ENCODE measurements around the gene ARHGAP8.

The ARHGAP8 gene

DNA sequence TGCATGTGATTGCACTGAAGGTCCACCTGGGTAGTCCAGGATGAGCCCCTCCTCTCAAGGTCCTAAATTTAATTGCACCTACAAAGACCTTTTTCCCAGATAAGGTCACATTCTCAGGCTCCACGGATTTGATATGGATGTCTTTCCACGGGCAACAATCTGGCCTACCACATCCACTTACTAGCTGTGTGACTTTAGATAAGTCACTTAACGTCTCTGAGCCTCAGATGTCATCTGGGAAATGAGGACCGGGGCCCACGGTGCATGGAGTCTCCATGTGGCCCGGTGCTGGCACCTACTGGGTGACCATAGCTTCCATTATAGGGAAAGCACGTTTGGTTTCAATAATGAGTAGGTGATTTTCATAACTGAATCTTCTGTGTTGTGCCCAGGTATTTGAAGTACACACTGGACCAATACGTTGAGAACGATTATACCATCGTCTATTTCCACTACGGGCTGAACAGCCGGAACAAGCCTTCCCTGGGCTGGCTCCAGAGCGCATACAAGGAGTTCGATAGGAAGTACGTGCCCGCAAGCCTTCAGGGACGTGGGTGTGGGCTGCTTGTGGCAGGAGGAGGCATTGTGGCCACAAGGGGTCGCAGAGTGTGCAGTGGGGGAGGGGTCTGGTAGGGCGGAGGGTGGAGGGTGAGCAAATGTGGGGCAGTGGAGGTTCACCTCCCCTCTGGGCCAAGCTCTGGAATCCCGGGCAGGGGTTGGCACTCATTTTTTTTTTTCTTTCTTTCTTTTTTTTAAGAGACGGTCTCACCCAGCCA is 55.7 kb downstream of the ARHGAP8 start:
- DNase-seq: peak; percentile 9

DNA sequence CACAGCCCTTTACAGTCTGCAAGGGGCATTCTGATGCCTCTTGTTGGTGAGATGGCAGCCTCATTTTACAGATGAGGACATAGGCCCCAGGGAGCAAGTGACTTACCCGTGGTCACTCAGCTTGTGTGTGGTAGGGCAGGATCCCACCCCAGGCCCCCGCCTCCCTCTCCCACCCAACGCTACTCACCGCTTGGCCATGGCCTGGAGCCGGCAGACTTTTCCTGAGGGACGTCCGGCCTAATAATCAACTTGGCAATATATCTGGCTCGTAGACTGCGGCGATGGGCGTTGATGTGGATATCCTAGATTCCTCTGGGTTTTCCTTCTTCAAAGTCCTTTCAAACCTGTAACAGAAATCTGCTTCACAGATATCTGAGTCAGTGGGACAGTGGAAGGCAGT is 57.1 kb downstream of the ARHGAP8 start:
- no peak for DNase-seq

DNA sequence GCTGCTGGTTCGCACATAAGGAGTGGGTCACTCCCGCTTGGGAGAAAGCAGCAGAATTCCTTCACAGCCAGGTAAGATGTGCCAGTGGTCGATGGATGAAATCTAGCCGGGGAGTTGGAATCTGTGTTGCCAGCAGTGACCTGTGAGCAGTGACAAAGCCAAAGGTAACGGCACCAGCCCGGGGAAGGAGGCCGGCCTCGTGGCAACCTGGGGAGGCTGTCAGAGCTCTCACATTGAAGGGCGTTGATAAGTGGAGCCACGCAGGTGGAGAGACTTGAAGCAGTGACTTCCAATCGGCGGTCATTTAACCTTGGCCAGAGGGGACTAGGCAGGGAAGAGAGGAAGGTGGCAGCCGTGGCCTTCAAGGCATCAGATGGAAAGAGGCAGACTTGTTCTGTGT is 58.8 kb downstream of the ARHGAP8 start:
- DNase-seq: no peak

DNA sequence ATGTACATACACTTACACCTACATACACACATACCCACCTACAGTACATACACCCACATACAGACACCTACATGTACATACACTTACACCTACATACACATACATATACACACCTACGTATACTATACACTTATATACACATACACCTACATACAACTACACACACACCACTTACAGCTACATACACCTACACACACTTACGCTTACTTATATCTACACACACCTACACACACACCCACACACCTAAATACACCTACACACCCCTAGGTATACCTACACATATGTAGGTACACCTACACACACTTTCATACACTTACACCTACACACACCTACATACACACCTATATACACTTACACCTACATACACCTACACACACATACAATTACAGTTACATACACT is 61.0 kb downstream of the ARHGAP8 start:
- no peak for DNase-seq

- no peak for DNase-seq
Measured at GRCh38 chr22:44814266-44815098, 62.1 kb downstream of the ARHGAP8 start.

DNA sequence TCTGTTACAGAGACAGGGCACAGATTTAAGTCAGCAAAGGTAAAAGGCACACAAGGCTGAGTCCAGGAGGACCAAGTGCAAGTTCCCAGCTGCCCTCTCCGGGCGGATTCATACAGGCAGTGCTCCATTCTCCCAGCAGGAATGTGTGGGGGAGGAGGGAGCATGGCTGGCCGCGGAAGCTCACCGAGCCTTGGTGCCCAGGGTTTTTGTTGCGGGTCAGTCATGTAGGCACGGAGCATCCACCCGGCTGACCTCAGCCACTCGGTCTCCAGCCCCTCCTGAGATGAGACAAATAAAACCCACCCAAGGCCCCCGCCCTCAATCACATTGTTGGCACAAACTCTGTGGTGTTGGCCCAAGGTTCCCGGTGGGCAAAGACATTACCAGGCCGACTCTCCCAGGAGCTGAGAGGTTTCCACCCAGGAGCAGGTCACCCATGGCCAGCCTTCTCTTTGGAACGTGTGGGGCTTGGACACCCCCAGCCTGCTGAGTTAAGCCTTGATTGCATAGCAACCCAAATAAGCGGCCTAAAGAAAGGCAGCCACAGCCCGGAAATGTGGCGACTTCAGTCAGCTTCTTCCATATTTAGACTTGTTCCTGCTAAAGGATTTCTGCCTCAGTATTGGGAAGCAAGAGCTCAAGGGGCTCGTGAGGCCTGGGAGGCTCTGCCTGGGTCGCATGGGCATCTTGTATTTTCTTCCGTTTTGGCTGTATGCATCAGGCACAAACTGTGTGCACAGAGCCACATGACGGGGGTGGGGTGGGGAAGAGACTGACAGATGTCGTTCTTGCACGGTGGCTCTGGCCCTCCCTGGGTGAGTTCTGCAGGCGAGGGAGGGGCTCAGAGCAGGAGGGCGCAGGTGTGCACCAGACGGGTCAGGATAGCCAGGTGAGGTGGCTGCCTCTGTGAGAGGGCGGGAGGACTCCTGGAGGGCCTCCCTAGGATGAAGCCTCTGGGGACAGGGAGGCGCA is 63.0 kb downstream of the ARHGAP8 start:
- no peak for DNase-seq

- DNase-seq: no peak
Measured at GRCh38 chr22:44816141-44816540, 63.8 kb downstream of the ARHGAP8 start.

DNA sequence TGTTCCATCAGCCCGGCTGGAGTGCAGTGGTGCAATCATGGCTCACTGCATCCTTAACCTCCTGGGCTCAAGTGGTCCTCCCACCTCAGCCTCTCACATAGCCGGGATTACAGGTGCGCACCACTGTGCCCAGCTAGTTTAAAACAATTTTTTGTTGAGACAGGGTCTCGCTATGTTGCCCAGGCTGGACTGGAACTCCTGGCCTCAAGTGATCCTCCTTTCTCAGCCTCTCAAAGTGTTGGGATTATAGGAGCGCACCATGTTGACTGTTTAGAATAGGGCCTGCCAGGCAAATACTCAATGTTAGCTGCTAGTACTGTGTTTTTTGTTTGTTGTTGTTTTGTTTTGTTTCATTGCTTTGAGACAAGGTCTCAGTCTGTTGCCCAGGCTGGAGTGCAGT is 66.4 kb downstream of the ARHGAP8 start:
- no peak for DNase-seq

- no peak for DNase-seq
Measured at GRCh38 chr22:44819966-44820631, 67.7 kb downstream of the ARHGAP8 start.

GRCh38 chr22:44821741-44822475 is 69.5 kb downstream of the ARHGAP8 start:
- no peak for DNase-seq

DNA sequence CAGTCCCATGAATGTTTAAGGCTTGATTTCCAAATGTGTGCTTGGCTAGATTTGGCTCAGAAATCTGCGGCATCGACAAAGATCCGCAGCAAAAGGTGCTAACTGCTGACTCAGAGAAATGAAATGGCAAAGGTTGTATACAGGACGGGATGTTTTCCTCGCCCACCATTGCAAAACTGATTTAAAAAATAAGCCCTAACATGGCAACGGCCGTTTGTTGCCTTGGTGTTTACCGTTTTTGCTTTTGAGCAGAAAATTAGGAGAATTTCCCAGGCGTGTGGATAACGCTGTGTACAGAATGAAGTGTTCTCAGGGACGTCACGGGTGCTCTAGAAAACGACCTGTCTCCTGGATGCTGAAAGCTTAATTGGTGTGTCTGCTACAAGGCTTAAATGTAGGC is 70.2 kb downstream of the ARHGAP8 start:
- DNase-seq: no peak

DNA sequence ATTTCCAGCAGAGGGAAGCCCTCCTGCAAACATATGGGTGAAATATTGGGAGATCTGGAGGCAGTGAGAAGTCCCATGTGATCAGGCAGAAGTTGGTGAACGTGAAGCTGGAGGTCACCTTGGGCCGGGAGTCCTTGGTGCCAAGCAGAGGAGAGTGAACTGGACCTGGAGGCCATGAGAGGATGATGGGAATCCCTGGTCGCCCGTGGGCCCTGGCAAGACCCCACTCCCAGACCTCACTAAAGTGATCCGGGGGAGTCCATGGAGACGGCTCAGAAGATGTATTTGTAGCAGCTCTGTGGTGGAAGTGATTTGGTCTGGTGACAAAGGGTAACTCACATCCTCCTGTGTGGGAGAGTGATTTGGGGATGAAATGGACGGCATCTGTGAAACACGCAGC is 71.0 kb downstream of the ARHGAP8 start:
- no peak for DNase-seq

- DNase-seq: no peak
Measured at GRCh38 chr22:44823806-44824205, 71.4 kb downstream of the ARHGAP8 start.

DNA sequence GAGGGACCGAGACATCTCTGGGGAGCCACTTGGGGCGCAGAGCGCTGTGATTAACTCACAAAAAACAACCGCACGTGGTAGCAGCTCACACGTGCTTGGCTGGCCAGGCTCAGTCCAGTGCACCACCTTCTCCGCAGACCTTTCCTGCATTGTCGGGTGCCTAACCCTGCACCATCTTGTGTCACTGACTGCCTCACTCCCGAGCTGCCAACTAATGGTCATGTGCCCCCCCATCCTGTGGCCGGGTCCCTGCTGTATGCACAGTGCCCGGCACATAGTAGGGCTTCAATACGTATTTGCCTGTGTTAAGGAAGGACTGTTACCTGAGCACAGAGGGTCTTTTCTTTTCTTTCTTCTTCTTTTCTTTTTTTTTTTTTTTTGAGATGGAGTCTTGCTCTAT is 71.9 kb downstream of the ARHGAP8 start:
- DNase-seq: no peak

- DNase-seq: no peak
Measured at GRCh38 chr22:44825310-44826150, 73.2 kb downstream of the ARHGAP8 start.

DNA sequence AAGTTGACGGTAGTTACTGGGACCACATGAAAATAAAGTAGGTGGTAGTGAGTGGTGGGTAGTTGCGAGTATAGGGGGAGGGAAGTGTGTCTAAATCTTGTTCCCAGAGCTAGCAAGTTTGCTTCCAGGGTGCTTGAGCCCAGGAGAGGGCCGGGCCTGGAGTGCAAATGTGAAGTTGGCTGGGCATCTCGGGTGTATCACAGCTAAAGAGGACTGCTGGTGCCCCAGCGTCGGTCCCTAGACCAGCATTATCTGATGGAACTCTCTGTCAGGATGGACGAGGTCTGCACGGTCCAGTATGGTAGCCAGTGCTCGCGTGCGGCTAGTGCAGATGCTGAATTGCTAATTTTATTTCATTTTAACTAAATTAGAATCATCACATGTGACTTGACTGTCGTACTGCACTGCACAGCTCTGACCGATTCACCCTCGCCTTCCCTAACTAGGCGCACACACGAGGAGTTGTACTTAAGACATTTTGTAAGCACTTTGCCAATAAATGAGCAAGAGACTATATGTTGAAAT is 75.4 kb downstream of the ARHGAP8 start:
- no peak for DNase-seq

- peak; percentile 41 for DNase-seq
Measured at GRCh38 chr22:44828193-44828592, 75.8 kb downstream of the ARHGAP8 start.

- no peak for DNase-seq
Measured at GRCh38 chr22:44831885-44832284, 79.5 kb downstream of the ARHGAP8 start.

- DNase-seq: no peak
Measured at GRCh38 chr22:44834065-44834464, 81.7 kb downstream of the ARHGAP8 start.

DNA sequence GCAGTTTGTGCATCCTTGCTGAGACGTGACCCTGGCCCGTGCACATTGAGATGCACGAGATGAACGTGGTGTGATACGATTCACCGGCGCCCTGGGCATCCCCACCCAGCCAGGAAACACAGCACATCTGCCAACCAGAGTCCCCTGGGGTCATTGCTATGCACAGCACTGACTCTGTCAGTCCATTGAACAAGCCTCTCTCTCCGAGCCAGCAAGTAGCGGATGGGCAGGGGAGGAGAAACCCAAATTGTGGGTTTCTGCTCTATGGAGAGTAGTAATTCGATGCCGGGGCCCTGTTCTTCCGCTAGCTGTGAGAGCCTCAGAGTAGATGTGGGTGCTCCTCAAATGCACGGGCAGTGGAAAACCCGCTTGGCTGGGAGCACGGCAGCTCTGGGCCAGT is 85.1 kb downstream of the ARHGAP8 start:
- no peak for DNase-seq

Data from activated CD4-positive, alpha-beta T cell treated with anti-CD3 and anti-CD28 coated beads, Interleukin-2, Interleukin-6, amounts not matched to agents 100 ng/mL and 50 ng/mL, durations not matched to agents 16 hours and 8 hours (primary cell).